Activated T-helper 1 cell treated with anti-CD3 and anti-CD28 coated beads, Interleukin-2, amount 50 U/mL, for 16 hours (primary cell): ENCODE measurements around the gene TMEM82.
"Not testable (repeated sequence)": the region's sequence is repeated elsewhere in the genome, so short reads cannot be mapped to it uniquely, and the experiment has no call there.

Source experiments
- DNase-seq, 2 donors: peaks; one replicate each; pipeline ENCODE4 v3.0.0-alpha.2; 2020; ENCODE audit warnings: low read depth in 1 of 2, low spot score in 1 of 2

Gene TMEM82

DNA sequence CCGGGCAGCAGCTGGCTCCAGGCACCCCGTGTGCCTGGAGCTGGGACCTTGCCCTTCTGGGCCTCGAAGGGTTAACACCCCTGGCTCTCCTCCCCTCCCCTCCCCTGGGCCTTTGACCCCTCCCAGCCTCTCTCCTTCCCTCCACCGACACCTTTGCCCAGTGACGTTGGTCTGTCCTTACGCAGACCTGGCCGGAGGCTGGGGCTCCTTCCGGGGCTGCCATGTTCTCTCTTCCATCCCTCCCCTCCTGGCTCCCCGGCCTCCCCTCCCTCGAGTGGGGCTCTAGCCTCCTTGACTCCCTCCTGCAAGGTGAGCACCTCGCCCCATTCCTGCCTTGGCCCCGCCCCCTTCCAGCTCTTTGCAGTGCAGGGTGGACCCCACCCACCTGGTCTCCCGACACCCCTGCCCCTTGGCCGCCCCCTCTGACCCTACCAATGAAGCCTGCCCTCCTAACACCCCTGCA is at the start of gene TMEM82:
Gene TMEM82, plus strand, starts transcription at position 161 of the 463 bp plus-strand sequence. Its CDS starts 61 bp downstream, at position 222.
- DNase-seq = no peak

GRCh38 chr1:15693371-15693770 is 48.9 kb upstream of the TMEM82 start:
- DNase-seq = no peak

- DNase-seq = peak in 1 of 2 donors; percentile 1
These were observed 45.3 kb upstream of the TMEM82 start for GRCh38 chr1:15696956-15697521.

GRCh38 chr1:15698201-15698600 is 44.1 kb upstream of the TMEM82 start:
- DNase-seq = no peak

DNA sequence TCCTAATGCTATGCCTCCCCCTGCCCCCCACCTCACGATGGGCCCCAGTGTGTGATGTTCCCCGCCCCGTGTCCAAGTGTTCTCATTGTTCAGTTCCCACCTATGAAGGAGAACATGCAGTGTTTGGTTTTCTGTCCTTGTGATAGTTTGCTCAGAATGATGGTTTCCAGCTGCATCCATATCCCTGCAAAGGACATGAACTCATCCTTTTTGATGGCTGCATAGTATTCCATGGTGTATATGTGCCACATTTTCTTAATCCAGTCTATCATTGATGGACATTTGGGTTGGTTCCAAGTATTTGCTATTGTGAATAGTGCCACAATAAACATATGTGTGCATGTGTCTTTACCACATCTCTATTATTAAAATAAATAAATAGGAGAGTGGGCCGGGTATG is 43.0 kb upstream of the TMEM82 start:
- not testable (repeated sequence) for DNase-seq

DNA sequence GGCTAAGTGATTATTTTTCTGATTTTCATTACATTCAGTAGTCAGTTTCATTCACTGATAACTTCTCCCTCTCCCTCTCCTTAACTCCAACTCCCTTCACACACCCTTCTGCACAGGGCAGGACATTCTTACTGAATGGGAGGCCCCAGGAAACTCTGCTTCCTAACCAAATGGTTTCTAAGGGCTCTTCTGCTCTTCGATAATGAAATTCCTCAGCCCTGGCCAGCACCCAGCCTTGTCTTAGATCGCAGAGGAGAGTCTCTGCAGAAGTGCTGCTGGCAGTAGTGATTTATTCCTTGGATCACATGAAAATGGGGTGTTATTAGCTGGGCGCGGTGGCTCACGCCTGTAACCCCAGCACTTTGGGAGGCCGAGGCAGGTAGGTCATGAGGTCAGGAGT is 41.8 kb upstream of the TMEM82 start:
- DNase-seq = no peak

DNA sequence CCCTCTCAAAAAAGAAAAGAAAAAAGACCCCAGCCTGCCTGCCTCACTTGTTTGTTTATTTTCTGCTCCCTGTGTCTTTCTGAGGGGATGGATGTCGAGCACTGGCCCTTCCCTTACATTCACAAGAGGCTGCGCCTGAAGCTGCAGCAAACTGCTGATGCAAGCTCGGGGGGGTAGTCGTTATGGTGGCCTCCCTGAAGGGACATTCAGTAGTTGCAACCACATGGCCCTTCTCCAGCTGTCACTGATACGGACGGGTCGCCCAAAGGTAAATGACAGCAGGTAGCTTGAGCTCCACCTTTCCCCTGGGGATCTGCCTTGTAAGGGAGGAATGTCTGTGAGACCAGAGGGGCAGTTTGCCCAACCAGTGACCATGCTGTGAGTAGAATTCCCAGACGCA is 40.5 kb upstream of the TMEM82 start:
- no peak for DNase-seq

GRCh38 chr1:15702722-15703550 is 39.4 kb upstream of the TMEM82 start:
- DNase-seq = no peak

GRCh38 chr1:15703562-15703961 is 38.7 kb upstream of the TMEM82 start:
- no peak for DNase-seq

DNA sequence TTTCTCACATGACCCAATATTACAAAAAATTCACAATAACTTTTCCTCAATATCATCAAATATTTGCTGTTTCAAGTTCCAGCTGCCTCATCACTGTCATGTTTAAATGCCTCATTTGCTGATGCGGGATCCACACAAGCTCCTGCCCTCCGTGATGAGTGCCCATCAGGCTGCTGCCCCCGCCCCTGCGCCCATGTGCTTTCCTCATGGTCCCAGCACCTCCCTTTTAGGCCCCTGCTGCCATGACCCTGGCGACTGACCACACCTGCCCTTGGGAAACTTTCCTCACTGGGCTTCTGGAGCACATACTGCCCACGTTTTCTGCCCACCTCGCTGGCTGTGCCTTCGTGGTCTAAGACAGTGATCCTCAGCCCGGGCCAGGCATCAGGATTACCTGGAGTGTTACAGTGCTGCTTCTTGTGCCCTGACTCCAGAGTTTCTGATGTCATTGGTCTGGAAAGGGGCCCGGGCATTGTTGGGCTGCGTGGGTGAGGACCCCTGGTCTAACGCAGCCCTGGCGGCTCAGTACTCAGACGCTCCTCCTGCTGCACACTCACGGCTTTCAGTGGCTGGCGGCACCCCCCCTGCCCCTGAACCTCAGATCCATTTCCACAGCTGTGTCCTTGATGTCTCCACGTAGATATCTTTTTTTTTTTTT is 37.6 kb upstream of the TMEM82 start:
- no peak for DNase-seq

DNA sequence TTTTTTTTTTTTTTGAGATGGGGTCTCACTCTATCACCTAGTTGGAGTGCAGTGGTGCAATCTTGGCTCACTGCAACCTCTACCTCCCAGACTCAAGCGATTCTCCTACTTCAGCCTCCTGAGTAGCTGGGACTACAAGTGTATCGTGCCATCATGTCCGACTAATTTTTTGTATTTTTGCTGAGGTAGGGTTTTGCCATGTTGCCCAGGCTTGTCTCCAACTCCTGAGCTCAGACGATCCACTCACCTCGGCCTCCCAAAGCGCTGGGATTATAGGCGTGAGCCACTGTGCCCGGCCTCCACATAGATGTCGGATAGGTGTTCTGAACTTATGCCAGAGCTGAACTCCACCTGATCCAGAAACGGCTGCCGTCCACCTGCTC is 37.1 kb upstream of the TMEM82 start:
- no peak for DNase-seq

- no peak for DNase-seq
These were observed 35.5 kb upstream of the TMEM82 start for GRCh38 chr1:15706751-15707150.

DNA sequence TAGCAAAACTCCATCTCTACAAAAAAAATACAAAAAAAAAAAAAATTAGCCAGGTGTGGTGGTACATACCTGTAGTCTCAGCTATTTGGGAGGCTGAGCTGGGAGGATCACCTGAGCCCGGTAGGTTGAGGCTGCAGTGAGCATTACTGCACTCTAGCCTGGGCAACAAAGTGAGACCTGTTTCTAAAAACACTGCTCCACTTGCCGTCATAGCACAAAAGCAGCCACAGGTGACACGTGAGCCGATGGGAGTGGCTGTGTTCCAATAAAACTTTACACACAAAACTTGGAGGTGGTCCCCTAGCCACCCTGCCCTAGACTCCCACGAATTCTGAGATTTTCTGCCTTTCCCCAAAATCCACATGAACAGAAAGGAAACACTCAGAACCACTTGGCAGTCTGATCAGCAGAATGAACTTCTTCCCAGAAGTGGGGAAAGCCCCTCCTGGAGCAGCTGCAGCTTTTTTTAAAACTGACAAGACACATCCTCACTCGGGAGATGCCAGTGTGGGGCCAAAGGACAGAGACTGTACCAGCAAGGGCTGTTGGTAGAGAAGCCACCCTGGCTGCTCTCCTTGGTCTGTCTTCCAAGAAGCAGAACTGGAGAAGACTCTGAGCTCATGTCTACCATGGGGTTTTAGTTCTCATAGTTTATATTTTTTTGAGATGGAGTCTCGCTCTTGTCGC is 34.9 kb upstream of the TMEM82 start:
- no peak for DNase-seq

- no peak for DNase-seq
These were observed 33.7 kb upstream of the TMEM82 start for GRCh38 chr1:15708486-15709137.

DNA sequence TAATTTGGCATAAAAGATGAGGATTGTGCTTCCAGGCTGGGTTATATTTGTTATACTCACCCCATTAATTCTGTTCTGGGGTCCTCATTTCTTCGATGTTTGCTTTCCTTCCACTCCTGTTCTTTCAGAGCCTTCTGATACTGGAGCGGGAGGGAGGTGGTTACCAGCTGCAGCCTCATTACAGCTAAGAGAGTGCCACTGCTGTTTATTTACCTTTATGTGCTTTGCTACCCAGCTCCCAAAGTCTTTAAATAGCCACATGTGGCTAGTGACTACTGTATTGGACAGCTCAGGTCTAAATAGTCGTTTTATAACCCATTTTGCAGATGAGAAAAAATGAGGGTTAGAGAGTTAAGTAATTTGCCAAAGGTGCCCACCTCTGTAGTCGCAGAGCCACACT is 33.1 kb upstream of the TMEM82 start:
- no peak for DNase-seq

- DNase-seq = no peak
These were observed 30.1 kb upstream of the TMEM82 start for GRCh38 chr1:15712168-15712567.

DNA sequence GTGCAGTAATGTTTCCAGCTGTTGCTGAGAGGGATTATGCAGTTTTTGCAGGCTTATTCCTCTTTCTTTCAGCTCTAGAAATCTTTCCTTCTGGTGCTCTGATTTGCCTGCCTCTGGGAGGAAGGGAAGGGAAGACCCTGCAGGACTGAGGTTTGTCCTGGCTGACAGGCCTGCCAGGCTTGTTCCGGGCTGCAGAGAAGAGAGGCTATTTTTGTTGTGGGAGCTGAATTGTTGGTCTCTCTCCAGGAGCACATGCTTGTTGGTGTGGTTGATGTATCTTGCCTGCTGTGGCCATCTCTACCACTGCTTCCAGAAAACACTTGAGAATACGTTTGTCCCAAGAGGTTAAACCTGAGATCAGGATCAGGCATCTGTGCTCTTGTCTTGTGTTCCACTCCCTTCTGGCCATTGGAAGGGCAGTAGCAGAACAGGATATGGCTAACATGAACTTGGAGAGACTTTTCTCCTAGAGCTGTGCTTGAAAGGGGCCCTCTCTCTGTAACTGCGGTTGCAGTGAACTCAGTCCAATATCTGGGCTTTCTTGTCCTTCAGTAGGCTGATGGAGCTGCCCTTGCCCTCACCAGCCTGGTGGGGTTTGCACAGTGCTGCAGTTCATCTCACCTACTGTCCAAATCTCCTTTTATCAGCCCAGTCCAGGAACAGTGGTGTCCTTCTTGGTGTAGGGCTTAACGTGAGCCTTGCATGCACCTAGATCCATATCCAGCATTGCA is 27.7 kb upstream of the TMEM82 start:
- no peak for DNase-seq

DNA sequence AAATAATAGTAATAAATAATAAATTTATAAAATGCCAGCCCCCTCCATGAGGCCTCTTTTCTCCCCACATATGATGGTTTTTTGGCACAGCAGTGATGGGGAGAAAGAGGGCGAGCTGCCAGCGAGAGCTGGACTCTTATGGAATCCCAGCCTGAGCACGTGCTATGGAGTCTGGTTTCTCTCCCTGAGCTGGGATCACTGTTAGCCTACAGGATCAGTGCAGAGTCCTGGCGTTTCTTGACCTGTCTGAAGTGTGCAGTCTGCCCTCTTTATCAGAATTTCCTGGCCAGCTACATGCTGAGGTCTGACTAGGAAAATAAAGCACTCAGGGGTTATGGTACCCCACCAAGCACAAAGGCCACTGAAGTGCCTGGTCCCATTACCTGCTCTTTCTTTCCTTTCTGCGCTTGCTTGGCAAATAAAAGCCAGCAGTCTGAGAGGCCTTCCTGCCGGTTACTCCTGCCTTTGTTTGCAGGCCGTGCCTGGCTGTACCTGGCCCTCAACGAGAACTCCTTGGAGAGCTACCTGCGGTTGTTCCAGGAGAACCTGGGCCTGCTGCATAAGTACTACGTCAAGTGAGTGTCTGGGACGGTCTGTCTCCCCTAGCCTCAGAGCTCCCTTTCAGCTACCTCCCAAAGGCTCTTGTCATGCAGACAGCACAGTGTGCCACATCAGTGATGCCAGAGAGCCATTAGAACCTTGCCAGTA is 24.7 kb upstream of the TMEM82 start:
- no peak for DNase-seq

DNA sequence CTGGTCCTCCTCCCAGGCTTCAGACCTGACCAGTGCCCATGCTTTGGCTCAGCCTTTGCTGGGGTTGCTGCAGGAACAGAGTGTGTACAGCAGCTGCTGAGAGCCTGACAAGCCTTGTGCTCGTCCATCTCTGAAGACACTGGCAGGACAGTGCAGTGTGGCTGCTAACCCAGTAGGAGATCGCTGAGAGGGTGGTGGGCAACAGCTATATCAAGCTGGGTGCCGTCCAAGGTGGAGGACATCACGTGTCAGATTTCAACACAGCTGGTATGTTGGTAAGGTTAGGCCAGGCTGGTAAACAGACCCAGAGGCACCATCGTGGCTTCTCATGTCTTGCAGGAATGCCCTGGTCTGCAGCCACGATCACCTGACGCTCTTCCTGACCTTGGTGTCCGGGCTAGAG is 24.1 kb upstream of the TMEM82 start:
- no peak for DNase-seq
